ENCODE results near the gene TIE1.

DNA sequence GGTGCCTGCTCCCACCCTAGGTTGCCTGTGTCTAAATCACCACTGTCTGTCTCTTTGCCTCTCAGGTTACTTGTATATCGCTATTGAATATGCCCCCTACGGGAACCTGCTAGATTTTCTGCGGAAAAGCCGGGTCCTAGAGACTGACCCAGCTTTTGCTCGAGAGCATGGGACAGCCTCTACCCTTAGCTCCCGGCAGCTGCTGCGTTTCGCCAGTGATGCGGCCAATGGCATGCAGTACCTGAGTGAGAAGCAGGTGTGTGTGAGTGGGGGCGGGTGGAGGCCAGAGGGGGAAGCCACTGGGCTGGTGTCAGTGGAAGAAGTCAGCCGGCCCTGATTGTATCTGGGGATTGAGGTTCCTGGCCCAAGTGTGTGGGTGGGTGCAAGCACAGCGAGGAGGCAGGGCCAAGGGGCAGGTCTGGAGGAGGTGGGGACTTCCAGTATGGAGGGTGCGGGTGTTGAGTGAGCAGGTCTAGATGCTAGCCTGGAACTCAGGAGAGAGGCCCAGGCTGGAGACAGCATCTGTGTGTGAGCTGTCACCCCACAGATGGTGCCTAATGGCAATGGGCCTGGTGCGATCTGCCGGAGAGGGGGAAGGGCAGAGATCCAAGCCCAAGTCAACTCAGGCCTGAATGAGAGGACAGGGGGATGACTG, 17.2 kb downstream of the TIE1 start:
- TF ChIP-seq, protein P1, sequence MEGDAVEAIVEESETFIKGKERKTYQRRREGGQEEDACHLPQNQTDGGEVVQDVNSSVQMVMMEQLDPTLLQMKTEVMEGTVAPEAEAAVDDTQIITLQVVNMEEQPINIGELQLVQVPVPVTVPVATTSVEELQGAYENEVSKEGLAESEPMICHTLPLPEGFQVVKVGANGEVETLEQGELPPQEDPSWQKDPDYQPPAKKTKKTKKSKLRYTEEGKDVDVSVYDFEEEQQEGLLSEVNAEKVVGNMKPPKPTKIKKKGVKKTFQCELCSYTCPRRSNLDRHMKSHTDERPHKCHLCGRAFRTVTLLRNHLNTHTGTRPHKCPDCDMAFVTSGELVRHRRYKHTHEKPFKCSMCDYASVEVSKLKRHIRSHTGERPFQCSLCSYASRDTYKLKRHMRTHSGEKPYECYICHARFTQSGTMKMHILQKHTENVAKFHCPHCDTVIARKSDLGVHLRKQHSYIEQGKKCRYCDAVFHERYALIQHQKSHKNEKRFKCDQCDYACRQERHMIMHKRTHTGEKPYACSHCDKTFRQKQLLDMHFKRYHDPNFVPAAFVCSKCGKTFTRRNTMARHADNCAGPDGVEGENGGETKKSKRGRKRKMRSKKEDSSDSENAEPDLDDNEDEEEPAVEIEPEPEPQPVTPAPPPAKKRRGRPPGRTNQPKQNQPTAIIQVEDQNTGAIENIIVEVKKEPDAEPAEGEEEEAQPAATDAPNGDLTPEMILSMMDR (IDR thresholded peaks at IDR 0.05), result no peak
- no peak for TF ChIP-seq POLR2A (IDR thresholded peaks at IDR 0.05)

Measured in right lobe of liver (tissue), 4 donors.